C4-2B (cell line): ENCODE data around the gene UGT3A1.
"Not testable (repeated sequence)": the region's sequence is repeated elsewhere in the genome, so short reads cannot be mapped to it uniquely, and the experiment has no call there.

ENCODE experiments used
- H3K27ac ChIP-seq: fragments of 450-650 bp; 2 replicates; pipeline ENCODE4 v1.5.1; 2017
- ZFX ChIP-seq: fragments of 450-650 bp; IDR thresholded peaks from 2 replicates; pipeline ENCODE4 v1.6.1; 2017
- TF ChIP-seq, protein P1 (sequence below): fragments of 450-650 bp; conservative IDR thresholded peaks from 2 replicates; pipeline ENCODE4 v1.5.1; 2017; ENCODE audit warnings: mild to moderate bottlenecking

The UGT3A1 gene

GRCh38 chr5:36028816-36029465 lies 37.8 kb upstream of the UGT3A1 start:
- TF ChIP-seq, protein P1, sequence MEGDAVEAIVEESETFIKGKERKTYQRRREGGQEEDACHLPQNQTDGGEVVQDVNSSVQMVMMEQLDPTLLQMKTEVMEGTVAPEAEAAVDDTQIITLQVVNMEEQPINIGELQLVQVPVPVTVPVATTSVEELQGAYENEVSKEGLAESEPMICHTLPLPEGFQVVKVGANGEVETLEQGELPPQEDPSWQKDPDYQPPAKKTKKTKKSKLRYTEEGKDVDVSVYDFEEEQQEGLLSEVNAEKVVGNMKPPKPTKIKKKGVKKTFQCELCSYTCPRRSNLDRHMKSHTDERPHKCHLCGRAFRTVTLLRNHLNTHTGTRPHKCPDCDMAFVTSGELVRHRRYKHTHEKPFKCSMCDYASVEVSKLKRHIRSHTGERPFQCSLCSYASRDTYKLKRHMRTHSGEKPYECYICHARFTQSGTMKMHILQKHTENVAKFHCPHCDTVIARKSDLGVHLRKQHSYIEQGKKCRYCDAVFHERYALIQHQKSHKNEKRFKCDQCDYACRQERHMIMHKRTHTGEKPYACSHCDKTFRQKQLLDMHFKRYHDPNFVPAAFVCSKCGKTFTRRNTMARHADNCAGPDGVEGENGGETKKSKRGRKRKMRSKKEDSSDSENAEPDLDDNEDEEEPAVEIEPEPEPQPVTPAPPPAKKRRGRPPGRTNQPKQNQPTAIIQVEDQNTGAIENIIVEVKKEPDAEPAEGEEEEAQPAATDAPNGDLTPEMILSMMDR, result no peak
- no peak for TF ChIP-seq ZFX
- H3K27ac ChIP-seq, result no peak overlapping the region

GRCh38 chr5:36027711-36028110 lies 36.5 kb upstream of the UGT3A1 start:
- H3K27ac ChIP-seq, result no peak overlapping the region
- TF ChIP-seq, protein P1, result no peak
- no peak for TF ChIP-seq ZFX

DNA sequence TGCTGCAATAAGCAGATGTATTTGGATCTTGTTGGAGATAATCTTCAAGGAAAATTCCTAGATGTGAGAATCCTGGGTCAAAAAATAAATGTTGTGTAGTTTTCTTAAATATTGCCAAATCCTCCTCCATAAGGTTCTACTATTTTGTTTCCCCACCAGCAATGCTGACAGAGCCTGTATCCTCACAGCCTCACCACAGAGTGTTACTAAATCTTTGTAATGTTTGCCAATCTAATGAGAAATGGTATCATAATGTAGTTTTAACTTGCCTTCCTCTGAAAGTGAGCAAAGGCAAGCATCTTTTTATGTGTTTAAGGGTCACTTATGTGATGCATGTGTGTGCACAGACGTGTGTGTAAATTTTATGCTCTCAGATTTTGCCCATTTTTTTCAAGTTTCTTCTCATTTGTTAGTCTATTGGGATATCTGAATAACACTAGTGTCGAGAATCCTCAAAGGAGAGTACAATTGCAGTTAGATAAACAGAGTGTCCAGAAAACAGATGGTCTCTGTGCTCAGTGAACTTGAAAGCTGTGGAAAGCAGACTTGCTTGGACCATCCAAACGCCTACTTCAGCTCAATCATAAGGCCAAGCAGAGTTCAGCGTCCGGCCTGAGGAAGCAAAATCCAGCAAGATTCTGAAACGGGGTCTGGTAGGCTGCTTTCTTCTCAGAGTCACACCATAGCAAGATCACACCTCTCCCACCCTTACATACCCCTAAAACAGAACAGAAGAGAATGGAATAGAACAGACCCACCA lies 35.7 kb upstream of the UGT3A1 start:
- no peak for TF ChIP-seq ZFX
- TF ChIP-seq, protein P1, result no peak
- no peak overlapping the region for H3K27ac ChIP-seq

DNA sequence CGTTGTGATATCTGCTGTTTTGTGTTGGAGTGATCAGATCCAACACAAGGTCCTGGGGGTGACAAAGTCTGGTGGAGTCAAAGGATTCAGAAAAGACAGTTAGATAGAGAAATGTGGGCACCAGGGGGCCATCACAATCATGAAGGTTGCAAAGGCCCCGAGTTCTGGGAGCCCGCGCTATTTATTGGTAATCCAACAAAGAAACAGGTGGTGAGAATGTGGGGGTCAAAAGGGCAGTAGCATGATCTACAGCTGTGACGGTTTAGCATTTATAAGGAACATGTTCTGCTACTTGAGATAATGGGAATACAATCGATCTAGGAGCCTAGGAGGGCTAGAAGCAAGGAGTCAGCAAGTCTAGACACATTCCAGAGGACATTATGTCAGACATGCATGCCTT lies 31.1 kb upstream of the UGT3A1 start:
- not testable (repeated sequence) for H3K27ac ChIP-seq

DNA sequence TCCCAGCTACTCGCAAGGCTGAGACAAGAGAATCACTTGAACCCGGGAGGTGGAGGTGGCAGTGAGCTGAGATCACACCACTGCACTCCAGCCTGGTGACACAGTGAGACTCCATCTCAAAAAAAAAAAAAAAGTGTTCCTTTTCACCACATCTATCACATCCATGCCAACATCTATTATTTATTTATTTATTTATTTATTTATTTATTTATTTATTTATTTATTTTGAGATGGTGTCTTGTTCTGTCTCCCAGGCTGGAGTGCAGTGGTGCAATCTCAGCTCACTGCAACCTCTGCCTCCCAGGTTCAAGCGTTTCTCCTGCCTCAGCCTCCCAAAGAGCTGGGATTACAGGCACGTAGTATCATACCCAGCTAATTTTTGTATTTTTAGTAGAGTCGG lies 28.4 kb upstream of the UGT3A1 start:
- not testable (repeated sequence) for H3K27ac ChIP-seq

GRCh38 chr5:36017622-36018021 lies 26.4 kb upstream of the UGT3A1 start:
- TF ChIP-seq, protein P1, result no peak
- TF ChIP-seq ZFX, result no peak
- H3K27ac ChIP-seq, result peak overlapping the region; percentile 34; the same call in 1 of the 2 replicates

GRCh38 chr5:36017004-36017403 lies 25.8 kb upstream of the UGT3A1 start:
- H3K27ac ChIP-seq, result no peak overlapping the region; the same call in 1 of the 2 replicates
- TF ChIP-seq, protein P1, result no peak
- TF ChIP-seq ZFX, result no peak

GRCh38 chr5:36013182-36013581 lies 22.0 kb upstream of the UGT3A1 start:
- TF ChIP-seq ZFX, result no peak
- TF ChIP-seq, protein P1, result no peak
- H3K27ac ChIP-seq, result no peak overlapping the region
